Putamen (tissue), 1 donor: Measurements from ENCODE around the gene ATP5PF.
A peak's percentile ranks its signal among the peaks of the same experiment; 100 is the strongest.
"Not testable (repeated sequence)": the region's sequence is repeated elsewhere in the genome, so short reads cannot be mapped to it uniquely, and the experiment has no call there.

Experiments used
- DNase-seq: peaks from one replicate; pipeline ENCODE4 v3.0.0-alpha.2; 2016; ENCODE audit warnings: low spot score

The ATP5PF gene

DNA sequence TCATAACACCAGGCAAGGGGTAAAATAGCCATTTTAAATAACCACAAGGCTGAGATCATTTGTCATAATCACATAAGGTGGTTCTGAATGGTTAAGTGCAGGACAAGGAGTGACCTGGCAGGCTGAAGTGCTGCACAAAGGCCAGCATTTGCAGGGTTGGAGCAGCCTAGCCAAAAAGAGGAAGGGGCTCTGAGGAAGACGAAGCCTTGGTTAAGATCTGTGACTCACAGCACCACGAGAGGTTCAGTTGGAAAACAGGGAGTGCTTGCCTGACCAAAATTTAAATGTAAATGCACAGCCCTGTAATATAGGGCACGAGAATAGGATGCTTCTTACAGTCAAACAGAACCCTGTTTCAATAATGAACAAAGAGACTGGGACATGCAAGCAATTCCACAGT lies 12.1 kb downstream of the ATP5PF start:
- no peak for DNase-seq

DNA sequence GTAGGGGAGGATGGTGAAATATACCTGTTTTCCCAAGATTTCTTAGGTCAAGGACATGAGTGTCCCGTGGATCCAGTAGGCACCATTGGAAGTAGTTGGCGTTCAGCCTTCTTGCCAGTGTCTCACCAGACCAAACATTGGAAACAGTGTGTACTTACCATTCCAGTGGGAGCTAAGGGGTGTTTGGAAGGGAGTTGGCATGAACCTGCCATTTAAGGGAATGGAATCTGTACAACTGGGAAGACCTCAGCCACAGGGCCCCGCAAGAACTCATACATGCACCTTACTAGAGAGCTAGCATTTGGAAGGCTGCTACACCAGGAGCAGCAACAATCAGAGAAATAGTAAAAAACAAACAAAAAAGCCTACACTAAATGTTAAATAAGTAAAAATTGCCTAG lies 12.7 kb downstream of the ATP5PF start:
- DNase-seq = no peak

DNA sequence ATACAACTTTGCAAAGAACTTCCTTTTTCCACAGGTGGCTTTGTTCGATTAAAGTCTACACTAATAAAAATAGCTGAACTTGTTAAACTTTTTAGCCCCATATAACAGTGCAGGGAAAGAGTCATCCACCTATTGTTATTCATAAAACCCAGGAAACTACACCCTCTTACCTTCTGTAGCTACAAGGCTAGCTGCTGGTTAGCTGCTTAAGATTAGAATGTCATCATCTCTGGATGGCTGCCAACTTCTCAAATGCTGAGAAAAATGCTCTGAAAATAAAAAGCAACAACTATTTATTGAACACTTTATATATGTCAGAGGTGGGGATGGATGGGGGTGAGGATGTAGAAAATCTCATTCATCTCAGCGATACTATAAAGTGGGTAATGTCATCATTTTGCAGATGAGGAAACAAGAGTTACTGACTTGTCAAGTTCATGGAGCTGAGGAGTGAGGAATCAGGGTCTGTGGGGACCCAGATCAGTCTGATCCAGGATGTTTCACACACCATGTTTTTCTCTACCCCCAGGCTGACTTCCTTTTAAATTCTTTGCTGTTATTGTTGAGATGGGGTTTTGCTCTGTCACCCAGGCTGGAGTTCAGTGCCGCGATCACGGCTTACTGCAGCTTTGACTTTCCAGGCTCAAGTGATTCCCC lies 17.1 kb downstream of the ATP5PF start:
- no peak for DNase-seq

DNA sequence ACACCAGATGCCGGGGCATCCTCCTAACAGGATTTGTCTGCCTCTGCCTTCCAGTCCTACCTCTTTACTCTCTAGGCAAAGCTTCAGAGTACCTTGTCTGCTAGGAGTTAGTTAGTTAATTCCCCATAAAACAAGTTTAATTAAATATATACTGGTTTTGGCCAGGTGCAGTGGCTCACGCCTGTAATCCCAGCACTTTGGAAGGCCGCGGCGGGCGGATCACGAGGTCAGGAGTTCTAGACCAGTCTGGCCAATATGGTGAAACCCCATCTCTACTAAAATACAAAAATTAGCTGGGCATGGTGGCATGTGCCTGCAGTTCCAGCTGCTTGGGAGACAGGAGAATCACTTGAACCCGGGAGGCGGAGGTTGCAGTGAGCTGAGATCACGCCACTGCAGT lies 20.6 kb downstream of the ATP5PF start:
- DNase-seq = not testable (repeated sequence)

DNA sequence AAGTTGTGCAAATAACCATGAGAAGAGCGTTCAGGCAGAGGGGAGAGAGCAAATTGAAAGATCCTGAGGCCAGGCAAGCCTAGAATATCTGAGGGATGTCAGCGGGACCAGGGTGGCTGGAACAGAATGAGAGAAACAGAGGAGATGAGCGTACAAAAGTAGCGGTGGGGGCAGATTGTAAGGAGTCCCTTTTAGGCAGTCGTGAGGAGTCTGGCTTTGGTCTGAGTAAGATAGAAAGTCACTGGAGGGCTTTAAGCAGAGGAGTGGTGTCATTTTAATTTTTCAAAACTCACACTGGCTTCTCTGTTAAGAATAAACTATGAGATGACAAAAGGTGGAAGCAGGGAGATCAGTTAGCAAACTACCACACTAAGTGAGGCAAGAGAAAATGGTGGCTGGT lies 24.2 kb downstream of the ATP5PF start:
- no peak for DNase-seq

DNA sequence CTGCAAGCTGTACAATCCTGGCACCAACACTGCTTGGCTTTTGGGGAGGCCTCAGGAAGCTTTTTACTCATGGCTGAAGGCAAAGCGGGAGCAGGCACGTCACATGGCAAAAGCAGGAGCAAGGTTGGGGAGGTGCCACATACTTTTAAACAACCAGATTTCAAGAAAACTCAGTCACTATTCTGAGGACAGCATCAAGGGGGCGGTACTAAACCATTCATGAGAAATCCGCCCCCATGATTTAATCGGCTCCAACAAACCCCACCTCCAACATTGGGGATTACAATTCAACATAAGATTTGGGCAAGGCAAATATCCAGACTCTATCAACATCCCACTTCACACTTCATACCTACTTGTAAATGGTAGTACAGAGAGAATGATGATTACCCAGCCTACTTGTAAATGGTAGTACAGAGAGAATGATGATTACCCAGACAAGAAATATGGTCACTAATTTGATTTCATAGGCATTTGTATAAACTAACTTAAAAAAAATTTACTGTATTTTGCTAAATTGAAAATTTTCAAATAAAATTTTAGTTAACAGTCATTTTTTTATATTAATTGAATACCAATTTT lies 24.9 kb downstream of the ATP5PF start:
- DNase-seq = no peak

DNA sequence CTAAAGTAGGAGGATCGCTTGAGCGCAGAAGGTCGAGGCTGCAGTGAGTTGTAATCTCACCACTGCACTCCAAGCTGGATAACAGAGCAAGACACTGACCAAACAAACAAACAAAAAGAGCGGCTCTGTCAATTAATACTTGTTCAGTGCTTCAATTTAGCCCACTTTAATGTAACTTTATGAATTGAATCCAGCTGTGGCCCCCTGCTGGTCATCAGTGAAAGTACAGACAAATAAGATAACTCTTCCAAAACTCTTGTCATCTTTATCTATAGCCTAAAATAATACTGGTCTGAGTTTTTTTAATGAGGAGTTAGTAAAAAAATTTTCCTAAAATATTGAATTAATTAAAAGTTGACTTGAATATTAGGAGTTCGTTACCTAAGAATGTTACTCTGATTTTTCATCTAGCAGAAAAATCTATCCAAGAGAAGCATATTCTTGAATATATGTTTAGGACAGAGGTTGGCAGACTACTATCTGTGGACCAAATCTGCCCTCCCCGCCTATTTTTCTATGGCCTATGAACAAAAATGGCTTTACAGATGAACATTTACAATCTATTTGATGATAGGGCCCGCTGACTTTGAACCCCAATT lies 26.1 kb downstream of the ATP5PF start:
- DNase-seq = peak; percentile 44

DNA sequence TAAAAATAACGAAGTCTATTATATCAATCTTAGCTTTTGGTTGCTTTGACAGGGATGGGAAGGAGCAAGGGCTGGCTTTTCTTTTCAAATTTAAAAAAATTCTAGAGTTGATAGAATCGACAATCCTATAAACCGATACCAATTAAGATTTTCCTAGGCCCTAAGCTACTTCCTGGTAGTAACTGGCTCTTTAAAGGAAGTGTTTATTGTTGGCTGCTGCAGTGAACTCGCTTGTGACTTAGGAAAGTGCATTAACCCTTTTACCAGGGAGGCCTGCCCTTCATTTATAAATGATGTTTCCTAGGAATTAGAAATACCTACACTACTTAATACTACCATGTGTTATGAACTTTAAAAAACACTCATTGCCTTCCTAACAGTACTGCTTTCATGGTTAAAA lies 33.2 kb downstream of the ATP5PF start:
- DNase-seq = no peak

DNA sequence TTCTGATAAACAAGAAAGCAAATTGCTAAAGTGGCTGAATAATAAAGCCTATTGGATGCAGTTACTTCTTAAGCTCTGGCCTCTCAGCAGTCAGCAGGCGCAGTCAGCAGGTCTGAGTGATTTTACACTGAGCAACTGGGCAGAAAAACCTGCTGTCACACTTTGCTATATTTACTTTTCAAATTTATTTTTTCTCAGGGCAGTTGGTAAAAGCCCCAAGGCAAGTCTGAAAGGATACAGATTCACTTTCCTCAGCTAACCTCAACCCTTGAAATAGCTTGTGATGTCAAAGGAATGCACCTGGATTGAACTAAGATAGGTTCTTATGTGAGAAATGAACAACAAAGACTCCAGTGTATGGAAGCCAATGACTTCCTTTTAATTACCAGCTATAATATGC lies 34.0 kb downstream of the ATP5PF start:
- no peak for DNase-seq

DNA sequence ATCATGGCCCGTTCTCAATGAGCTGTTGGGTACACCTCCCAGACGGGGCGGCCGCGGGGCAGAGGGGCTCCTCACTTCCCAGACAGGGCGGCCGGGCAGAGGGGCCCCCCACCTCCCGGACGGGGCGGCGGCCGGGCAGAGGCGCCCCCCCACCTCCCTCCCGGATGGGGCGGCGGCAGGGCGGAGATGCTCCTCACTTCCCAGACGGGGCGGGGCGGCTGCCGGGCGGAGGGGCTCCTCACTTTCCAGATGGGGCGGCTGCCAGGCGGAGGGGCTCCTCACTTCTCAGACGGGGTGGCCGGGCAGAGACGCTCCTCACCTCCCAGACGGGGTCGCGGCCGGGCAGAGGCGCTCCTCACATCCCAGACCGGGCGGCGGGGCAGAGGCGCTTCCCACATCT lies 39.2 kb downstream of the ATP5PF start:
- not testable (repeated sequence) for DNase-seq

DNA sequence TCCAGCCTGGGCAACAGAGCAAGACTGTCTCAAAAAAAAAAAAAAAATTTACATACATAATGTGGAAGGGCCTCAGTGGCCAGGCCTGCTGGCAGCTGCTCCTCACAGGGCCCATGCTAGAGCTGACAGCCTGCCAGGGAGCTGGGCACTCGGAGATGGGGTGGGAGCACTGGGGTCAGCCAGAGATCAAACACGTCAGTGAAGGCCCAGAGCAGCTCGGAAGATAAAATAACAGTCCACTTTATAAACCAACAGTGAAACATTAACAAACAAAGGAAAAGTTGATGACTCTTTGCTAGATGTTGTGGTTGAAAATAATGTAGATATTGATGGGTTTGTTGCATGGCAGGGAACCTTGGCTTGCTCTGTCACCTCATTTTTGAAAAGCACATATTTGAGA lies 42.7 kb downstream of the ATP5PF start:
- DNase-seq = no peak

DNA sequence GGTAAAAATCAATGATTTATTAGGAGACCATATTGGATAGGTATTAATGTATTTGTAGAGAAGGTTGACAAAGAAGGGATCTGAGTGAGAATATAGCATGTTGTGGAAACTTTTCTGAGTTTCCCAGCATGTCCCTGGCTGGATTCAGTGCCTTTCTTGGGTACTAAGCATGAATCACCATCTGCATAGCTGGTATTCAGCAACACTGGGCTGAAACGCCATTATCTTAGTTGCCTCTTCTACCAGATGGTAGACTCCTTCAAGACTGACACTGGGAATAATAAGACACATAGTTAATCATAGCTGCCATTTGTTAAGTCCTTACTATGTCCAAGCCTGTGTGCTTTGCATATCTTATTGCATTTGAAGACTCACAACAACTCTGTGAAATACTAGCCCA lies 45.5 kb downstream of the ATP5PF start:
- no peak for DNase-seq

DNA sequence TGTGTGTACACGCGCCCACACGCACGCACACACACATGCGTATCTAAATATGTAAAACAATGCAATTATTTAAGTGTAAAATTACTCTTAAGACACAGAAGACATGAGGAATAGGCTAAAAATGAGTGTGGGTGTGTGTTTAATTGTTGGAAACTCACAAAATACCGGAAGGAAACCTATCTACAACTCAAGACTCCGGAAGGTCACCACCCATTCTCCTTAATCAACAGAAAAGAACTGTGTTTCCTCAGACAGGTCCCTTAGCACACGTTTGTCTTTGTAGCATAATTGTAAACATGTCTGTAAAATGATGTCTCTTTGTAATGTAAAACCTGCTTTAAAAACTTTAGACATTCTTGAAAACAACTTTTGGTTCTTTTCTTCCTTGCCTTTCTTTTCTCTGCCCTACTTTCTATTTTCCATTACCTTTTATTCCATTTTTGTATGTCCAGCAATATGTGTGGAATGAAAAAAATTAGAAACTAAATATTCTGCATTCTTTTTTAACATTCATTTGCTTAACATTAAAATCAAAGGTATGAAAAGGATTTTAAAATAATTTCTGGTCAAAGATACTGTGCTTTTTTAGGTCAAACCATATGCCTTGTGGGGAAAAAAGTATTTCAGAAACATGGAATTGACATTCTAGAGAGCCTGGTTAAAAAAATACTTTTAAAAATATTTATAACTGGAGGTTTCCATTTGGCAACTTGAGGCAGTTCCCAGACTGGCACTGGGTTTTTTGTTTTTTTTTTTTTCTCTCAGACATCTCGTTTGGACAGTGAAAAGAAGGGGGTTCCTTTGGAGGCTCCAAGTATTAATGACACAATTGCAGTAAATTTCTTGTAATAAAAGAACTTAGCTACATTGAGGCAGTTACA lies 46.2 kb downstream of the ATP5PF start:
- no peak for DNase-seq

DNA sequence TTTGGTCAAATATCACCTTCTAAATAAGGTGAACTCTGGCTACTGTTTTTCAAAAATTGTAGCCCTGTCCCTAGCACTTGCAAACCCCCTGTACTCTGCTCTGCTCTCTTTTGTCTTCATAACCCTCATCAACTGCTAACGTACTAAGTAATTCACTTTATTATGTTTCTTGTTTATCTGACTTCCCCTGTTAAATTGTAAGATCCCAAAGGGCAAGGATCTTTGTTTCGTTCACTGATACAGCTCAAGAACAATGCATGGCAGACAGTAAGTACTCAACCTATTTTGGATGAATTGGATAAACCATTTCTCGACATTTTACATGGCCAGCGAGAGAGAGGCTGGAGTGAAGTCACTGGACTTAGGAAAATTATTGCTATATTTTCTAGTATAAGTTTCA lies 46.9 kb downstream of the ATP5PF start:
- DNase-seq = no peak

DNA sequence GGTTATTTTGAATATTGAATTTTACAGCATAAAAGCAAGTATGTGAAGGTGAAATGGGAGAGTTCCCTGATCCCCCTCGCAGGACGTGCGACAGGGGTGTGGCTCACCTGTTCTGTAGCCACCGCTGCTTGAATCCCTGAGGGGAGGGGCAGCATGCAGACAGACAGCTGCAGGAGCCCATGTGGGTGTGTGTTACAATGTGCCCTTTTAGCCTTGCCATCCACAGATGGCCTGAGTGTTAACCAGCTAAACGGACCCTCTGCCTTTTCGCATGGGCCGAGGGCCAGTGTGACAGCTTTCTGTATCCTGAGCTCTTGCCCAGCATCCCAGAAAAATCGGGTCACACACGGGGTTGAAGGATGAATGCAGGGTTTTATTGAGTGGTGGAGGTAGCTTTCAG lies 52.3 kb downstream of the ATP5PF start:
- DNase-seq = no peak

DNA sequence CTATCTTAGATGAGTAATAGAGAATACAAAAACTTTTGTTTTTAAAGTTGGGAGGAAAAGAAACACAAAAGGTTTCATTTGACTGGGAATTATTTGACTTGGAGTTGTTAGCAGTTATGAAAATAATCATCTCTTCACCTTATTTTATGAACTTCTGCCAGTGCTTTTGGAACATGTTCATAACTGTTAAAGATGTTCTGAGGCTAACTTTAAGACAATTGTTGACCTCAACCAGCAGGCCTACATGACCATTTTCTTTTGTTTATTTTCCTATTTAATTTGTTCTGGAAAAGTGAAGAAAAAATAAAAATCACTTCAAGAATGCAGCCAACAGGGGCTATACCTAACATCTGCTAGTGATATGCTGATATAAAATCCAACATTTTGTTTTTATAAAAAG lies 58.3 kb downstream of the ATP5PF start:
- no peak for DNase-seq
